ENCODE measurements around the gene SPATA6L.

Gene SPATA6L

GRCh38 chr9:4548811-4549725 lies 117.2 kb downstream of the SPATA6L start:
- no peak for TF ChIP-seq EZH2 (IDR thresholded peaks at IDR 0.05; ENCODE audit: borderline replicate concordance, low read length)
- peak; percentile 67 for TF ChIP-seq CTCF (IDR thresholded peaks at IDR 0.05; ENCODE audit: low read length)
- H3K4me1 ChIP-seq (ENCODE audit: insufficient read depth, low read length, severe bottlenecking) = no peaks in the 10 kb centered on the region
- no peaks in the 10 kb centered on the region for H3K79me2 ChIP-seq (ENCODE audit: insufficient read depth, low read length)
- H3K27ac ChIP-seq (ENCODE audit: low read depth, low read length, poor library complexity, severe bottlenecking) = no peak overlapping the region
- no peaks in the 10 kb centered on the region for H3K9me2 ChIP-seq (ENCODE audit: low read depth, low read length)
- no peak overlapping the region for H3K9ac ChIP-seq (ENCODE audit: low read length)
- no peaks in the 10 kb centered on the region for H3K9me3 ChIP-seq (ENCODE audit: low read length)
- no peak overlapping the region for H2AFZ ChIP-seq (ENCODE audit: low read length)
- 0 out of 2 replicates have a peak, but pooled peaks cover 6% of the 10 kb centered on the region for H3K27me3 ChIP-seq (ENCODE audit: insufficient read depth, low read length)
- no peak overlapping the region for H3K4me3 ChIP-seq (ENCODE audit: low read depth, low read length, poor library complexity, severe bottlenecking)
- no peak overlapping the region for H3K4me2 ChIP-seq (ENCODE audit: low read length)
- no peaks in the 10 kb centered on the region for H3K36me3 ChIP-seq (ENCODE audit: insufficient read depth, low read length)
- no peaks in the 10 kb centered on the region for H4K20me1 ChIP-seq (ENCODE audit: insufficient read depth, low read length)
- H3F3A ChIP-seq (ENCODE audit: insufficient read depth, low read length) = no peaks in the 10 kb centered on the region
